NT2/D1 (cell line): ENCODE measurements around the gene PTPRN2.

Source experiments
- DNase-seq: peaks from one replicate; pipeline ENCODE4 v3.0.0-alpha.2; 2011; ENCODE audit warnings: low read depth, low spot score
- H3K27me3 ChIP-seq: 2 replicates; pipeline ENCODE4 v1.6.0; 2011; ENCODE audit warnings: mild to moderate bottlenecking; ENCODE audit not compliant: insufficient read length, insufficient read depth
- H3K36me3 ChIP-seq: 2 replicates; pipeline ENCODE4 v1.6.1; 2011; ENCODE audit warnings: mild to moderate bottlenecking, low read length, mixed read lengths; ENCODE audit not compliant: insufficient read depth, insufficient read length
- H3K4me1 ChIP-seq: 2 replicates; pipeline ENCODE4 v1.5.1; 2011; ENCODE audit not compliant: insufficient read depth, insufficient read length
- H3K4me3 ChIP-seq: 2 replicates; pipeline ENCODE4 v1.5.1; 2011; ENCODE audit warnings: low read depth; ENCODE audit not compliant: insufficient read length
- H3K9ac ChIP-seq: 2 replicates; pipeline ENCODE4 v1.6.0; 2011; ENCODE audit warnings: low read depth; ENCODE audit not compliant: insufficient read length
- H3K9me3 ChIP-seq: 2 replicates; pipeline ENCODE4 v1.5.1; 2011; ENCODE audit warnings: mild to moderate bottlenecking, low read length; ENCODE audit not compliant: insufficient read depth
- SUZ12 ChIP-seq: IDR thresholded peaks from 2 replicates; pipeline ENCODE4 v1.6.1; 2011; ENCODE audit not compliant: insufficient read length, insufficient read depth; ENCODE audit errors: extremely low read depth
- YY1 ChIP-seq: IDR thresholded peaks from 2 replicates; pipeline ENCODE4 v1.6.1; 2011; ENCODE audit not compliant: insufficient read length, insufficient read depth
- ZNF274 ChIP-seq: IDR thresholded peaks from 2 replicates; pipeline ENCODE4 v1.6.1; 2011; ENCODE audit warnings: mild to moderate bottlenecking, low read depth, low read length

PTPRN2 gene

GRCh38 chr7:158475036-158475678 is 112.5 kb downstream of the PTPRN2 start:
- Histone ChIP-seq H3K4me1 (peaks cover 3% of the 10 kb centered on the region), H3K9ac (no peak overlapping the region), H3K9me3 (no peaks in the 10 kb centered on the region), H3K36me3 (no peaks in the 10 kb centered on the region), H3K27me3 (no peaks in the 10 kb centered on the region), H3K4me3 (no peak overlapping the region)
- TF ChIP-seq SUZ12: no peak
- no peak for TF ChIP-seq ZNF274
- TF ChIP-seq YY1: no peak
- DNase-seq: no peak

DNA sequence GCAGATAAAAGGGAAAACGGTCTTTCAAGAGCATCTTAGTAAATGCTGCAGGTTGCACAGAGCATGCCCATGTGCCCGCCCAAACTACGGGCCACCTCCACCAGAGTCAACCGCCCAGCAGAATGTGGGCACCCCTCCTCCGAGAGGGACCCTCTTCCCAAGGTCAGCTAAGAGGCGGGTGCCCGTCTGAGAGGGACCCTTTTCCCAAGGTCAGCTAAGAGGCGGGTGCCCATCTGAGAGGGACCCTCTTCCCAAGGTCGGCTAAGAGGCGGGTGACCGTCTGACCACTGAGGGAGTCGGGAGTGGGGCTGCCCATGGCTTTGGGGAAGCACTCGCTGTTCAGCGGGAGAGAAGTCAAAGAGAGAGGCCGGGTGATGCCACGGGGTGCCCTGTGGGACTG is 113.1 kb downstream of the PTPRN2 start:
- no peaks in the 10 kb centered on the region for H3K9me3 ChIP-seq
- no peak overlapping the region for H3K9ac ChIP-seq
- no peaks in the 10 kb centered on the region for H3K36me3 ChIP-seq
- H3K4me1 ChIP-seq: peaks cover 3% of the 10 kb centered on the region
- no peak for TF ChIP-seq SUZ12
- no peak for TF ChIP-seq ZNF274
- no peak for TF ChIP-seq YY1
- no peaks in the 10 kb centered on the region for H3K27me3 ChIP-seq
- no peak overlapping the region for H3K4me3 ChIP-seq
- no peak for DNase-seq

DNA sequence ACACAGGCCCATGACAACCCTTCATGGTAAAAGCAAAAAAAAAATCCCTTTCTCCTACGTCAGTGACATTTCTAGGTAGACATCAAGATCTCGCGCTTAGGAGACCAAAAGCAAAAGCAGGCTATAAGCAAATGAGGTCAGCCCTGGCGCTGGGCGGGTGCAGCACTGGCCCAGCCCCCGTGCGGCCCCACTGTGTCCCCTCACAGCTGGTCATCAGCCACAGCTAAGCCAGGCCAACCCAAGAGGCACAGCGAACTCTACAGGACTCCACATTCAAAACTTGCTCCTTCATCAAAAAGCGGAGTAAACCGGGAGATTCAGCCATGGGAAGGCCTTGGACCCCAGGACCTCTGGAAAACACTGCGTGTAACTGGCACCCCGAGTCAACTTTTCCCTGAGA is 113.7 kb downstream of the PTPRN2 start:
- TF ChIP-seq YY1 (no peak), ZNF274 (no peak), SUZ12 (no peak)
- no peak for DNase-seq
- no peaks in the 10 kb centered on the region for H3K27me3 ChIP-seq
- H3K4me3 ChIP-seq: no peak overlapping the region
- no peaks in the 10 kb centered on the region for H3K36me3 ChIP-seq
- peaks cover 3% of the 10 kb centered on the region for H3K4me1 ChIP-seq
- no peaks in the 10 kb centered on the region for H3K9me3 ChIP-seq
- no peak overlapping the region for H3K9ac ChIP-seq

GRCh38 chr7:158473221-158473620 is 114.4 kb downstream of the PTPRN2 start:
- TF ChIP-seq SUZ12: no peak
- no peak for TF ChIP-seq YY1
- TF ChIP-seq ZNF274: no peak
- H3K27me3 ChIP-seq: no peaks in the 10 kb centered on the region
- peaks cover 8% of the 10 kb centered on the region for H3K4me1 ChIP-seq
- no peak overlapping the region for H3K4me3 ChIP-seq
- H3K36me3 ChIP-seq: no peaks in the 10 kb centered on the region
- H3K9ac ChIP-seq: no peak overlapping the region
- no peaks in the 10 kb centered on the region for H3K9me3 ChIP-seq
- DNase-seq: no peak

DNA sequence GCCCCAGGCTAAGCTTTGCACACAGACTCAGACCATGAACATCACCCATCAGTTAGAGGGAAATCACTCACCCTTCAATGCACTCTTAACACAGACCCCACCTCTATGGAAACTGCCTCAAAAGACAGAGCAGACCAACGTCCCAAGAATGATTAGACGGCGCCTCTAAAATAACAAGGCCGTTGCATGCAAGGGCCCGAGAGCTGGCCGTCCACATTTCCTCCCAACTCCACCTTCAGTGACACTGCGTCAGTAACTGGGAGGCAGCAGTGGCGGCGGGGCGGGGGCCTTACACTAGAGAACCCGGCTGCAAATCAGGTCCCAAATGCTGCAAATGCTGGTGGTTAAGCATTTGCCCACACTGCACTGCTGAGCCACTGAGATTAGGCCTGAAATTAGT is 115.0 kb downstream of the PTPRN2 start:
- Histone ChIP-seq H3K4me1 (peaks cover 7% of the 10 kb centered on the region), H3K36me3 (no peaks in the 10 kb centered on the region), H3K4me3 (no peak overlapping the region), H3K9me3 (no peaks in the 10 kb centered on the region), H3K27me3 (no peaks in the 10 kb centered on the region), H3K9ac (no peak overlapping the region)
- DNase-seq: no peak
- TF ChIP-seq YY1 (no peak), ZNF274 (no peak), SUZ12 (no peak)

DNA sequence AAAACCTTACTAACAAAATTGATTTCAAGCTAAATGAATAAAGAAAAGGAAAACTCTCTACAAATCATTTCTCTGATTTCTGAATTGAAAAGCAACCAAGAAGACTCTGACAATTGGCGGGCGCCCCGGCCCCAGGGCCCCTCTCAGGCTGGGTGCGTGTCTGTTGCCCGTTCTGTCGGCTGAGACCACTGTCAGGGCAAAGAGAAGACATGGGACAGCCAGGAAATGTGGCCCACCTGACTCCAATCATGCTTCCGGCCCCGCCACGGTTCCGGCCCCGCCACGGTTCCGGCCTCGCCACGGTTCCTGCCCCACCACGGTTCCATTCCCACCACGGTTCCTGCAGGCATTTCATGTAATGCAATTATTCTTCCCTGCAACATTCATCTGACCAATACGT is 115.9 kb downstream of the PTPRN2 start:
- Histone ChIP-seq H3K36me3 (no peaks in the 10 kb centered on the region), H3K9me3 (no peaks in the 10 kb centered on the region), H3K27me3 (no peaks in the 10 kb centered on the region), H3K4me3 (no peak overlapping the region), H3K4me1 (peaks cover 8% of the 10 kb centered on the region), H3K9ac (no peak overlapping the region)
- TF ChIP-seq ZNF274 (no peak), YY1 (no peak), SUZ12 (no peak)
- DNase-seq: no peak

DNA sequence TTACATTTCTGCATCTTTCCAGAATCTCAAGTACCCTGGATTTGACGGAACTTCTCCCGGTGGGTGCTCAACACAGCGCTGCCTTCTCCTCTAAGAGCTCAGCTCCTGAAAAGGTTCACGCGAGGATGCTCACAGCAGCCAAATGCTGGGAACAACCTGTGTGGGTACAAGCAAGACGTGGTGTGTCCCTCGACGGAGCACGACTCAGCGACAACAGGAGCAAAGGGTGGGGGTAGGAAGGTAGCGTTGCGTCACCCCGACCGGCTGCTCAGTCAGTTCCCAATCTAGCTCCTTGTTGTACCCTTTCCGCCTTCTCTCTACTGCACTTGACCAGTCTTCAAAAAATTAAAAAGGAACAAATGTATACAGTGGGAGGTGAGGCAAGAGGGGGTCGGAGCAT is 117.3 kb downstream of the PTPRN2 start:
- peak; percentile 54 for DNase-seq
- Histone ChIP-seq H3K9ac (no peak overlapping the region), H3K4me3 (no peak overlapping the region), H3K9me3 (no peaks in the 10 kb centered on the region), H3K36me3 (no peaks in the 10 kb centered on the region), H3K27me3 (no peaks in the 10 kb centered on the region), H3K4me1 (peaks cover 8% of the 10 kb centered on the region)
- TF ChIP-seq SUZ12 (no peak), YY1 (no peak), ZNF274 (no peak)
